ENCODE measurements around the gene BBS7. TPM values are rescaled to one million over a fixed set of nuclear protein-coding genes. Genes with fewer than 3 reads are reported as not detected.

BBS7 gene
- total and polyA plus RNA-seq, 10 of the 15 experiments (the other 5 are each of a cell fraction or from before 2014, with no cell fraction given), result 5.2 to 15.2 (median 9.0) TPM

DNA sequence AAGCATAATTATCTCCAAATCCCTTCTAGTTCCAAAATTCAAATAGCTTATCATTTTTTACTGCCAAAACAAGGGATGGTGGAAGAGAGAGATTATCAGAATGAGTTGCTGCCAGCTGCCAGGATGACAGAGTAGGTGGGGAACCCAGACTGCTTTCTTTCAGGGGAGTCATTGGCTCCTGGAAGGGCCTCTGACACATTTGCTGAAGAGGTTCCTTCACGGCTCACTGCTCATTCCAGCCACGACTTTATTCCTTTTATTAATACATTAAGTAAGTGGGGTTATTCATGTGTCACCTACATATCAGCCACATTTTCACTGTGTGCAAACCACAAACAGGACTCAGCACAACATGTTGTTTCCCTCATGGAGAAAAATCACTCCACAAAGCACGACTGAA, 92.6 kb downstream of the BBS7 start:
- ChIA-PET RAD21 (ENCODE audit: unreplicated experiment) (interaction anchor here (1.0 to 4.0 kb wide), 8 partner anchors 11 to 66 kb away, joined by 3 to 28 read pairs (median 4); partner anchors contain the start of gene EXOSC9), CTCF (interaction anchor here (0.5 to 1.9 kb wide), 7 partner anchors 8 to 203 kb away, joined by 3 to 7 read pairs (median 6); no protein-coding TSS in a partner anchor), POLR2A (interaction anchor here (0.9 to 3.6 kb wide), 6 partner anchors 13 to 91 kb away, joined by 3 to 19 read pairs (median 6); partner anchors contain the start of gene EXOSC9), SMC1A (ENCODE audit: uncharacterized antibody, unreplicated experiment) (interaction anchor here (0.7 to 3.9 kb wide), 17 partner anchors 8 to 313 kb away, joined by 3 to 36 read pairs (median 5); partner anchors contain the start of genes BBS7, CCNA2, EXOSC9 and SMIM43)
- no peaks in the 10 kb centered on the region; a peak in 1 of 4 replicates for H3K27me3 ChIP-seq (replicated peaks in 1 of 2; ENCODE audit: control insufficient read depth in 2 of 2, insufficient read depth in 2 of 2, low read length in 1 of 2)
- H3K27ac ChIP-seq (ENCODE audit: control insufficient read depth, insufficient read depth), result no peak overlapping the region
- peaks cover 12% of the 10 kb centered on the region for H3K4me1 ChIP-seq (ENCODE audit: control insufficient read depth, insufficient read depth, low read length)
- no peaks in the 10 kb centered on the region; the same call in 1 of the 2 replicates for H4K20me1 ChIP-seq (ENCODE audit: control insufficient read depth, insufficient read depth)
- H3K4me2 ChIP-seq (ENCODE audit: control insufficient read depth, insufficient read depth), result peak overlapping the region; percentile 65; the same call in 1 of the 2 replicates
- no peaks in the 10 kb centered on the region for H3K9me3 ChIP-seq (replicated peaks; ENCODE audit: control insufficient read depth, insufficient read depth, low read length)
- 33% methylated on average over 3 of the region's 3 CpGs for WGBS (ENCODE audit: insufficient coverage, insufficient replicate concordance, low lambda C conversion rate, missing lambda C conversion rate)
- H3K36me3 ChIP-seq (ENCODE audit: control insufficient read depth in 2 of 2, insufficient read depth in 2 of 2, low read length in 1 of 2), result no peaks in the 10 kb centered on the region
- peak; percentile 75 for ATAC-seq
- no peak for FAIRE-seq
- in situ Hi-C loops (cut with MboI) (no loop called here), intact Hi-C loops (cut with micrococcal nuclease; ENCODE audit: unreplicated experiment) (no loop called here)
- DNase-seq (ENCODE audit: low read depth, low spot score), result no peak
- H3K9ac ChIP-seq (ENCODE audit: control insufficient read depth, insufficient read depth, low read length), result no peak overlapping the region
- peak overlapping the region; percentile 37; the same call in 1 of the 2 replicates for H2AFZ ChIP-seq (ENCODE audit: control insufficient read depth, low read depth, low read length)
- no peaks in the 10 kb centered on the region for H3K79me2 ChIP-seq (ENCODE audit: control insufficient read depth, insufficient read depth, low read length)
- no TSS peak for BruUV-seq (replicated peaks)
- TF ChIP-seq GATAD2B (conservative IDR thresholded peaks at IDR 0.05; ENCODE audit: low read depth) (peak; percentile 45; the same call in 1 of the 2 replicates), TCF3 (IDR thresholded peaks at IDR 0.05; ENCODE audit: borderline replicate concordance, insufficient read depth, low read depth, low read length) (0 out of 2 replicates have a peak, but pooled peaks have one; percentile 21), JUNB (IDR thresholded peaks at IDR 0.05) (peak; percentile 56), BMI1 (IDR thresholded peaks at IDR 0.05; ENCODE audit: borderline replicate concordance) (peak; percentile 38; the same call in 1 of the 2 replicates), IKZF1 (conservative IDR thresholded peaks at IDR 0.05) (peak; percentile 76), SMARCA5 (IDR thresholded peaks at IDR 0.05) (no peak), IKZF2 (IDR thresholded peaks at IDR 0.05) (peak; percentile 58 to 76; a peak in 2 of 4 replicates), TCF12 (IDR thresholded peaks at IDR 0.05; ENCODE audit: low read depth, low read length) (0 out of 2 replicates have a peak, but pooled peaks have one; percentile 15), FOS (IDR thresholded peaks at IDR 0.05; ENCODE audit: borderline replicate concordance, extremely low read depth, insufficient read length) (no peak), EZH2 (IDR thresholded peaks at IDR 0.05; ENCODE audit: borderline replicate concordance, control insufficient read depth, low read depth, low read length) (no peak), EED (IDR thresholded peaks at IDR 0.05; ENCODE audit: low read depth) (peak; percentile 35; the same call in 1 of the 2 replicates), ASH2L (IDR thresholded peaks at IDR 0.05; ENCODE audit: borderline replicate concordance, low read depth) (no peak), NFIC (IDR thresholded peaks at IDR 0.05; ENCODE audit: low read depth, low read length) (0 out of 2 replicates have a peak, but pooled peaks have one; percentile 24), RUNX3 (IDR thresholded peaks at IDR 0.05; ENCODE audit: low read length) (peak; percentile 83), MTA2 (IDR thresholded peaks at IDR 0.05; ENCODE audit: low read depth) (peak; percentile 36; the same call in 1 of the 2 replicates), BHLHE40 (IDR thresholded peaks at IDR 0.05; ENCODE audit: borderline replicate concordance in 1 of 2, low read depth in 2 of 2, low read length in 1 of 2) (peak in 1 of 2 experiments; percentile 34; a peak in 1 of 4 replicates)
- TF ChIP-seq, protein P1, sequence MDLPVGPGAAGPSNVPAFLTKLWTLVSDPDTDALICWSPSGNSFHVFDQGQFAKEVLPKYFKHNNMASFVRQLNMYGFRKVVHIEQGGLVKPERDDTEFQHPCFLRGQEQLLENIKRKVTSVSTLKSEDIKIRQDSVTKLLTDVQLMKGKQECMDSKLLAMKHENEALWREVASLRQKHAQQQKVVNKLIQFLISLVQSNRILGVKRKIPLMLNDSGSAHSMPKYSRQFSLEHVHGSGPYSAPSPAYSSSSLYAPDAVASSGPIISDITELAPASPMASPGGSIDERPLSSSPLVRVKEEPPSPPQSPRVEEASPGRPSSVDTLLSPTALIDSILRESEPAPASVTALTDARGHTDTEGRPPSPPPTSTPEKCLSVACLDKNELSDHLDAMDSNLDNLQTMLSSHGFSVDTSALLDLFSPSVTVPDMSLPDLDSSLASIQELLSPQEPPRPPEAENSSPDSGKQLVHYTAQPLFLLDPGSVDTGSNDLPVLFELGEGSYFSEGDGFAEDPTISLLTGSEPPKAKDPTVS (IDR thresholded peaks at IDR 0.05; ENCODE audit: low read depth, low read length), result no peak
- H3K4me3 ChIP-seq, result no peak overlapping the region
